ENCODE measurements around the gene EXO1.

Gene EXO1

GRCh38 chr1:241899210-241899609 lies 51.2 kb downstream of the EXO1 start:
- DNase-seq = no peak

GRCh38 chr1:241900381-241900780 lies 52.4 kb downstream of the EXO1 start:
- no peak for DNase-seq

GRCh38 chr1:241902391-241903065 lies 54.5 kb downstream of the EXO1 start:
- DNase-seq = no peak

- DNase-seq = no peak
These were observed 68.2 kb downstream of the EXO1 start for GRCh38 chr1:241916196-241916595.

DNA sequence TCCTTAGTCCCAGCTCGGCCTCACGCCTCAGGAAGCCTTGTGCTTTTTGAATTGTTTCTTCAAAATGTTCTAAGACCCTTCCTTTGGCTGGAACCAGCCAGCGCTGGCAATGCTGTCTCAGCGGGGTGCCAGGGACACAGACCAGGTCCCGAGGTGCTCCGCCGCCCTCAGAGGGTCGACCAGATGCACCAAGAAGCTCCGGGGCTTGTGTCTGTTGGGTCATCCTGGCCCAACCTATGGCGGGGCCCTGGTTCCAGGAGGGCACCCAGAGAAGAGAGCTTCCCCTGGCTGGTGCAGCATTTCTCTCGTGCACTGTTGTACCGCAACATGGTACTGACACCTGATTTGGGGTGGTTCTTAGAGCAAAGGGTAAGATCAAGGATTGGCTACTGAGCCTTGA lies 69.5 kb downstream of the EXO1 start:
- DNase-seq = no peak

DNA sequence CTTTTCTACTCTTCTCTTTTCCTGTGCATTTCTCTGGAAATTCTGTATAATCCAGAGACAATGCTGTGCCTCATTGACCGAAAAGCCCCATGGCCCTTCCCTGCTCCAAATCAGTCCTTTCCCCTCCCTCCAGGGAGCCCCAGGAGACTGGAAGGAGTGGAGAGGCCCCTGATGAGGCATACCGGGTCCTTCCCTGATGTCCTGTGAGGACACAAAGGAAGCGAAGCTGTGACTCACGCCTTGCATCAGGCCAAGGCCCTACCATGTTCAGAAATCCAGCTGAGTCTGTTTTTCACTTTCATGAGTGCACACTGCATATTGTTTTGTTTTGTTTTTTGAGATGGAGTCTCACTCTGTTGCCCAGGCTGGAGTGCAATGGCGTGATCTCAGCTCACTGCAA lies 70.9 kb downstream of the EXO1 start:
- no peak for DNase-seq

GRCh38 chr1:241924080-241924808 lies 76.2 kb downstream of the EXO1 start:
- DNase-seq = no peak

- no peak for DNase-seq
These were observed 78.1 kb downstream of the EXO1 start for GRCh38 chr1:241926141-241926540.

DNA sequence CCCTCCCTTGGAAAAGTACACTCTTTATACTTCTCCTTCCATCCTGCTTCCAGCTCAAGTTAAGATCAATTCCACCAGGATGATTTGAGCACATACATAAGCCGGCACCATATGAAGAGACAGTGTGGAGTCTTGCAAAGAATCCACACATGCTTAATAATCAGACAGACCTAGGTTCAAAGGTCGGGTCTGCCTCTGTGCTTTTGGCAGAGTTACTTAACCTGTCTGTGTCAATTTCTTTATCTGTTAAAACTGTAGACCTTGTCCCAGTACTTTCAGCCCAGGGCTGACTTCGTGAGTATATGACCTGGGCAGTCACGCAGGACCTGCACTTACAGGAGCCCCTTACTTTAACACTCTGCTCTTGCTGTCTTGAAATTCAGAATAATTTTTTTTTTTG lies 79.3 kb downstream of the EXO1 start:
- no peak for DNase-seq

GRCh38 chr1:241932845-241933244 lies 84.8 kb downstream of the EXO1 start:
- no peak for DNase-seq

DNA sequence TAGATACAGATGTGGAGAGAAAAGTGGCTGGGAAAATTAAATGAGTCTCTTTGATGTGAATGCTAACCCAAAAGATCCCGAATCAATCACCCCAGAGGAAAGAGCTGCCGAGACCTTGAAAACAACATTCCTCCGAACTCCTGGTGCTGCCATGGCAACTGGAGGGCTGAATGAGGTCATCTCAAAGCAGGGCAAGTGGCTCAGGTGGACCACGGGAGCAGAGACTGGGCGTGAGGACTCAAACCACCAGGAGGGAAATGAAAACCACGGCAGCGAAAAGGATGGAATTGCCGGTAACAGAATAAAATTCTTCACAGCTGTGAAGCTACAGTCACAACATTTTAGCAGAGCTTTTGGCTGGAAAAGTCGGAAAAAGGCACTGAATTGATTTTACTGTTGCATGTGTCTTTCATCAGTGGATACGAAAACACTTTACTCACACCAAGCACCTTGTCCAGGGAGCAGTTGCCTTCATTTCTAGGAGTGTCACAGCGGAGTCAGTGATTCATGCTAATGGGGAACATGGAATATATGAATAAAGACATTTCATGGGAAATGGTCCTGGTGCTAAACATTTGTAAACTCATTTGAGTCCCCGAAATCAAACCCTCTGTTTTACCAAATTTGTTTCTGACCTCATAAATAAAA lies 86.3 kb downstream of the EXO1 start:
- no peak for DNase-seq

- no peak for DNase-seq
These were observed 86.9 kb downstream of the EXO1 start for GRCh38 chr1:241934866-241935265.
